ENCODE data around the gene TRPM8. TPM values are rescaled to one million over a fixed set of nuclear protein-coding genes. Genes with fewer than 3 reads are reported as not detected.

TRPM8 gene
- total and polyA plus RNA-seq, 2 of the 8 experiments (the other 6 are each of a cell fraction or from before 2014, with no cell fraction given) = 0.18 to 0.54 TPM

GRCh38 chr2:233944722-233945121, 27.5 kb downstream of the TRPM8 start:
- H4K5ac ChIP-seq (ENCODE audit: insufficient read length, low read depth, low read length) = no peak overlapping the region
- POLR2A ChIA-PET (ENCODE audit: partially characterized antibody) = no interaction called here

More at GRCh38 chr2:233944722-233945121, 27.5 kb downstream of the TRPM8 start:
- DNase-seq (ENCODE audit: low read depth in 1 of 2, low spot score in 2 of 2) (no peak), FAIRE-seq (no peak)
- TF ChIP-seq CEBPB (IDR thresholded peaks at IDR 0.05; ENCODE audit: low read depth, low read length) (no peak), BRCA1 (IDR thresholded peaks at IDR 0.05; ENCODE audit: low read depth, low read length) (no peak), PHF8 (conservative IDR thresholded peaks at IDR 0.05; ENCODE audit: low read depth, low read length) (no peak)
- no peaks in the 10 kb centered on the region for H3K23me2 ChIP-seq (ENCODE audit: low read depth, low read length)
- no peak overlapping the region for H3K4ac ChIP-seq (replicated peaks; ENCODE audit: insufficient read length, low read depth, low read length)
- H3K79me2 ChIP-seq (ENCODE audit: control insufficient read depth in 1 of 2, insufficient read depth in 2 of 2, low read length in 2 of 2) = no peaks in the 10 kb centered on the region
- H3K56ac ChIP-seq (replicated peaks; ENCODE audit: insufficient read length, low read depth, low read length) = no peak overlapping the region
- H3K14ac ChIP-seq (ENCODE audit: insufficient read length) = no peak overlapping the region
- no peak overlapping the region for H2BK12ac ChIP-seq (ENCODE audit: low read depth, low read length)
- no peak overlapping the region for H2BK15ac ChIP-seq (ENCODE audit: low read length)
- H3K18ac ChIP-seq (ENCODE audit: extremely low read depth, low read length) = no peak overlapping the region
- H3K4me1 ChIP-seq (replicated peaks in 1 of 4; ENCODE audit: control insufficient read depth in 3 of 4, insufficient read depth in 4 of 4, low read length in 3 of 4) = no peaks in the 10 kb centered on the region
- no peaks in the 10 kb centered on the region for H4K20me1 ChIP-seq (replicated peaks in 1 of 2; ENCODE audit: control insufficient read depth in 1 of 2, insufficient read depth in 2 of 2, low read length in 2 of 2)
- no peak overlapping the region for H2AFZ ChIP-seq (ENCODE audit: low read length)
- no peak overlapping the region for H3K27ac ChIP-seq (ENCODE audit: low read depth, low read length)
- H3K9me3 ChIP-seq (ENCODE audit: insufficient read depth in 2 of 2, low read depth in 1 of 2, low read length in 1 of 2) = peaks cover 3 to 11% of the 10 kb centered on the region in 2 experiments; a peak in 1 of 4 replicates
- whole genome bisulfite sequencing, 2 experiments (ENCODE audit: extremely low coverage in 1 of 2, insufficient coverage in 1 of 2, insufficient read length in 1 of 2, insufficient replicate concordance in 2 of 2, low coverage in 1 of 2, low lambda C conversion rate in 2 of 2, missing lambda C conversion rate in 1 of 2) = 96% methylated on average over 1 of the region's 1 CpG; no CpG with 5 or more reads in 1 of the 2 experiments
- no peak overlapping the region for H3K4me2 ChIP-seq (ENCODE audit: insufficient read depth in 1 of 2, low read depth in 2 of 2, low read length in 2 of 2)
- H3K9ac ChIP-seq (replicated peaks in 1 of 4; ENCODE audit: extremely low read depth in 1 of 4, low read depth in 3 of 4, low read length in 3 of 4) = no peak overlapping the region
- H3K36me3 ChIP-seq (ENCODE audit: control insufficient read depth in 2 of 4, insufficient read depth in 4 of 4, low read length in 3 of 4) = no peaks in the 10 kb centered on the region
- H2BK5ac ChIP-seq (ENCODE audit: low read depth, low read length) = no peak overlapping the region
- CTCF ChIA-PET (ENCODE audit: partially characterized antibody) = interaction anchor here (0.6 to 0.7 kb wide), 2 partner anchors 11 to 344 kb away, joined by 3 read pairs; no protein-coding TSS in a partner anchor
- H3K79me1 ChIP-seq (ENCODE audit: low read depth, low read length) = no peaks in the 10 kb centered on the region
- H3K4me3 ChIP-seq (ENCODE audit: extremely low read depth in 1 of 4, insufficient read depth in 2 of 4, low read depth in 3 of 4, low read length in 4 of 4) = no peak overlapping the region
- no peak overlapping the region for H2BK120ac ChIP-seq (replicated peaks; ENCODE audit: low read depth, low read length)
- H4K8ac ChIP-seq (ENCODE audit: extremely low read depth, insufficient read depth, low read length) = no peak overlapping the region
- H3K27me3 ChIP-seq (replicated peaks in 1 of 4; ENCODE audit: control insufficient read depth in 3 of 4, extremely low read depth in 1 of 4, insufficient read depth in 3 of 4, low read length in 3 of 4) = no peaks in the 10 kb centered on the region
- H2BK20ac ChIP-seq (ENCODE audit: low read length) = no peak overlapping the region
- H2AK5ac ChIP-seq (ENCODE audit: low read depth, low read length) = no peak overlapping the region
- no peak overlapping the region for H3K23ac ChIP-seq (ENCODE audit: insufficient read length)
- no peak overlapping the region for H4K91ac ChIP-seq (replicated peaks; ENCODE audit: insufficient read length, low read length)
